HEK293 (cell line): ENCODE results near the gene SIAH2.

Source experiments
- CTCF ChIA-PET: fragments of 350-600 bp; formaldehyde crosslinking; extraction: SDS; loops from one replicate; lab custom pipeline; 2021; ENCODE audit warnings: antibody characterized with exemption; lab: Yijun Ruan, JAX
- POLR2A ChIA-PET: fragments of 300-600 bp; formaldehyde crosslinking; extraction: SDS; loops from one replicate; lab custom pipeline; 2020; ENCODE audit warnings: antibody characterized with exemption, inconsistent platforms; lab: Yijun Ruan, JAX
- H3K27ac ChIP-seq: fragments of 200-500 bp; sonication (Bioruptor generic); 2 replicates; pipeline ENCODE4 v1.5.1; 2014; ENCODE audit warnings: low read depth, low read length, control low read depth, inconsistent platforms; ENCODE audit errors: extremely low read depth
- H3K36me3 ChIP-seq, 2 experiments: fragments of 200-500 bp in 1 of 2; sonication (Bioruptor generic) in 1 of 2; 1 replicate in 1 of 2; 2 replicates in 1 of 2; pipeline ENCODE4 v1.5.1; 2014 to 2017; ENCODE audit warnings: inconsistent platforms in 2 of 2, low read length in 2 of 2; ENCODE audit not compliant: control insufficient read depth in 2 of 2, insufficient read depth in 1 of 2
- H3K4me1 ChIP-seq: fragments of 200-500 bp; sonication (Bioruptor generic); 2 replicates; pipeline ENCODE4 v1.5.1; 2014; ENCODE audit warnings: mild to moderate bottlenecking, low read length, inconsistent platforms; ENCODE audit not compliant: control insufficient read depth, insufficient read depth
- H3K4me3 ChIP-seq: 2 replicates; pipeline ENCODE4 v1.5.1; 2011; ENCODE audit warnings: low read depth, mild to moderate bottlenecking, control low read depth, low read length, moderate library complexity
- H3K9me3 ChIP-seq: fragments of 200-500 bp; sonication (Bioruptor generic); 2 replicates; pipeline ENCODE4 v1.5.1; 2014; ENCODE audit warnings: low read depth, low read length, inconsistent platforms; ENCODE audit not compliant: control insufficient read depth, insufficient read depth
- CTCF ChIP-seq: fragments of 450-650 bp; formaldehyde crosslinking; IDR thresholded peaks from 2 replicates; pipeline ENCODE4 v1.5.1; 2016; ENCODE audit warnings: missing biosample characterization, missing genetic modification characterization
- EGR2 ChIP-seq: fragments of 450-650 bp; formaldehyde crosslinking; IDR thresholded peaks from 2 replicates; pipeline ENCODE4 v1.5.1; 2016; ENCODE audit warnings: low read depth, missing biosample characterization, missing genetic modification characterization
- FEZF1 ChIP-seq: fragments of 450-650 bp; formaldehyde crosslinking; IDR thresholded peaks from 2 replicates; pipeline ENCODE4 v1.5.1; 2016; ENCODE audit warnings: missing biosample characterization, missing genetic modification characterization
- GLI2 ChIP-seq: fragments of 450-650 bp; formaldehyde crosslinking; IDR thresholded peaks from 2 replicates; pipeline ENCODE4; 2017; ENCODE audit warnings: missing biosample characterization, missing genetic modification characterization, low read depth, borderline replicate concordance
- KLF8 ChIP-seq: fragments of 450-650 bp; formaldehyde crosslinking; IDR thresholded peaks from 2 replicates; pipeline ENCODE4 v1.5.1; 2016; ENCODE audit warnings: missing biosample characterization, missing genetic modification characterization
- SALL2 ChIP-seq: fragments of 450-650 bp; formaldehyde crosslinking; IDR thresholded peaks from 2 replicates; pipeline ENCODE4 v1.5.0; 2017; ENCODE audit warnings: missing biosample characterization, mild to moderate bottlenecking, missing genetic modification characterization, borderline replicate concordance
- TCF7L2 ChIP-seq: IDR thresholded peaks from 2 replicates; pipeline ENCODE4 v1.6.1; 2011; ENCODE audit warnings: low read depth, mild to moderate bottlenecking, inconsistent platforms, low read length, moderate library complexity, borderline replicate concordance
- YY1 ChIP-seq: fragments of 450-650 bp; formaldehyde crosslinking; IDR thresholded peaks from 2 replicates; pipeline ENCODE4 v1.5.1; 2018; ENCODE audit warnings: missing biosample characterization, missing genetic modification characterization
- ZFP3 ChIP-seq: fragments of 450-650 bp; formaldehyde crosslinking; IDR thresholded peaks from 2 replicates; pipeline ENCODE4 v1.5.1; 2016; ENCODE audit warnings: low read depth, missing biosample characterization, missing genetic modification characterization
- ZNF10 ChIP-seq: fragments of 450-650 bp; formaldehyde crosslinking; IDR thresholded peaks from 2 replicates; pipeline ENCODE4 v1.5.1; 2017; ENCODE audit warnings: missing biosample characterization, missing genetic modification characterization
- ZNF280C ChIP-seq: fragments of 450-650 bp; formaldehyde crosslinking; IDR thresholded peaks from 2 replicates; pipeline ENCODE4 v1.5.1; 2016; ENCODE audit warnings: missing biosample characterization, missing genetic modification characterization
- ZNF423 ChIP-seq: fragments of 450-650 bp; formaldehyde crosslinking; IDR thresholded peaks from 2 replicates; pipeline ENCODE4 v1.5.1; 2016; ENCODE audit warnings: missing biosample characterization, missing genetic modification characterization
- ZNF426 ChIP-seq: fragments of 450-650 bp; formaldehyde crosslinking; IDR thresholded peaks from 2 replicates; pipeline ENCODE4 v1.5.1; 2017; ENCODE audit warnings: missing biosample characterization, missing genetic modification characterization, mild to moderate bottlenecking, inconsistent platforms, moderate library complexity
- ZNF544 ChIP-seq: fragments of 450-650 bp; formaldehyde crosslinking; IDR thresholded peaks from 2 replicates; pipeline ENCODE4 v1.5.0; 2017; ENCODE audit warnings: missing biosample characterization, missing genetic modification characterization
- ZNF555 ChIP-seq: fragments of 450-650 bp; formaldehyde crosslinking; conservative IDR thresholded peaks from 2 replicates; pipeline ENCODE4 v1.5.1; 2017; ENCODE audit warnings: missing biosample characterization, mild to moderate bottlenecking, missing genetic modification characterization, inconsistent platforms
- ZNF560 ChIP-seq: fragments of 450-650 bp; formaldehyde crosslinking; IDR thresholded peaks from 2 replicates; pipeline ENCODE4 v1.5.1; 2017; ENCODE audit warnings: missing biosample characterization, missing genetic modification characterization, borderline replicate concordance
- ZNF596 ChIP-seq: fragments of 450-650 bp; IDR thresholded peaks from 2 replicates; pipeline ENCODE4 v1.5.0; 2018; ENCODE audit warnings: missing biosample characterization, mild to moderate bottlenecking, missing genetic modification characterization, moderate library complexity
- ZNF670 ChIP-seq: fragments of 450-650 bp; formaldehyde crosslinking; IDR thresholded peaks from 2 replicates; pipeline ENCODE4 v1.5.1; 2016; ENCODE audit warnings: missing biosample characterization, missing genetic modification characterization, low read depth
- ZNF792 ChIP-seq: fragments of 450-650 bp; formaldehyde crosslinking; IDR thresholded peaks from 2 replicates; pipeline ENCODE4 v1.5.1; 2016; ENCODE audit warnings: missing biosample characterization, missing genetic modification characterization
- ZSCAN18 ChIP-seq: fragments of 450-650 bp; formaldehyde crosslinking; IDR thresholded peaks from 2 replicates; pipeline ENCODE4 v1.5.1; 2016; ENCODE audit warnings: missing biosample characterization, missing genetic modification characterization
- TF ChIP-seq, protein P1 (sequence below): fragments of 450-650 bp; formaldehyde crosslinking; IDR thresholded peaks from 2 replicates; pipeline ENCODE4; 2016; ENCODE audit warnings: missing biosample characterization, missing genetic modification characterization
- TF ChIP-seq, protein P2 (sequence below): fragments of 450-650 bp; formaldehyde crosslinking; IDR thresholded peaks from 2 replicates; pipeline ENCODE4 v1.5.1; 2016; ENCODE audit warnings: missing biosample characterization, missing genetic modification characterization

The SIAH2 gene

GRCh38 chr3:150773616-150774192 is 10.7 kb upstream of the SIAH2 start:
- Histone ChIP-seq H3K4me3 (no peak overlapping the region), H3K9me3 (no peaks in the 10 kb centered on the region), H3K4me1 (no peaks in the 10 kb centered on the region), H3K36me3 (no peaks in the 10 kb centered on the region), H3K27ac (no peak overlapping the region)
- no peak for TF ChIP-seq ZSCAN18 (tag by site-specific recombination)
- no peak for TF ChIP-seq ZNF560 (tag by site-specific recombination)
- no peak for TF ChIP-seq ZNF670 (tag by site-specific recombination)
- TF ChIP-seq ZNF423 (tag by site-specific recombination) = no peak
- no peak for TF ChIP-seq GLI2
- TF ChIP-seq ZNF555 (tag by site-specific recombination) = no peak
- TF ChIP-seq, protein P1, sequence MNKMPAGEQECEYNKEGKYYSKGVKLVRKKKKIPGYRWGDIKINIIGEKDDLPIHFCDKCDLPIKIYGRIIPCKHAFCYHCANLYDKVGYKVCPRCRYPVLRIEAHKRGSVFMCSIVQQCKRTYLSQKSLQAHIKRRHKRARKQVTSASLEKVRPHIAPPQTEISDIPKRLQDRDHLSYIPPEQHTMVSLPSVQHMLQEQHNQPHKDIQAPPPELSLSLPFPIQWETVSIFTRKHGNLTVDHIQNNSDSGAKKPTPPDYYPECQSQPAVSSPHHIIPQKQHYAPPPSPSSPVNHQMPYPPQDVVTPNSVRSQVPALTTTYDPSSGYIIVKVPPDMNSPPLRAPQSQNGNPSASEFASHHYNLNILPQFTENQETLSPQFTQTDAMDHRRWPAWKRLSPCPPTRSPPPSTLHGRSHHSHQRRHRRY (tag by site-specific recombination) = no peak
- no peak for TF ChIP-seq ZNF596
- no peak for TF ChIP-seq CTCF (tag by site-specific recombination)
- TF ChIP-seq ZNF544 (tag by site-specific recombination) = no peak
- TF ChIP-seq ZNF792 = no peak
- no peak for TF ChIP-seq EGR2 (tag by site-specific recombination)
- ChIA-PET CTCF (interaction anchor here (0.9 kb wide), 1 partner anchor 11 kb away, joined by 3 read pairs; the partner anchor contains the start of gene SIAH2), POLR2A (no interaction called here)

- H3K27ac ChIP-seq = no peak overlapping the region
- no peak overlapping the region for H3K4me3 ChIP-seq
- no peaks in the 10 kb centered on the region for H3K9me3 ChIP-seq
- no peaks in the 10 kb centered on the region for H3K36me3 ChIP-seq
- TF ChIP-seq ZFP3 = no peak
- TF ChIP-seq KLF8 (tag by site-specific recombination) = no peak
- no peak for TF ChIP-seq YY1 (tag by site-specific recombination)
- TF ChIP-seq ZNF10 (tag by site-specific recombination) = no peak
- CTCF ChIA-PET = no interaction called here
- no peaks in the 10 kb centered on the region for H3K4me1 ChIP-seq
- POLR2A ChIA-PET = interaction anchor here (0.7 to 0.8 kb wide), 2 partner anchors 8 to 68 kb away, joined by 6 read pairs; partner anchors contain the start of genes ERICH6 and SIAH2
These were observed 8.6 kb upstream of the SIAH2 start for GRCh38 chr3:150771600-150771999.

DNA sequence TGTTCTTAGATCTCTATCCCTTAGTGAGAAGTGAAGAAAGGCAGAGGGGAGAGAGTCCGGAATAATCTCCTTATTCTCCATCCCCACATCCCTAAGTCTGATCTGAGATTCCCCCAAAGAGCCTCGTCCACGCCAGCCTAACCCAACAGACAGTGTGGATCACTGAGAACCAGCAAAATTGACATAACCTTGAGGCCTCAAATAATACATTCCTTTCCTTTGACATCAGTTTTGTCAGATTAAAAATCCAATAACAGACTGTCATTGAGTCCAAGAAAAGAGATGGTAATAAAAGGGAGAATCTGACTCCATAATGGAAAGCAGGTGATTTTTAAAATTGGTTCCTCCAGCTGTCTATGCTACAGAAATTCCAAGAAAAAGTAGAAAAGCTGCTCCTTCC is 7.7 kb upstream of the SIAH2 start:
- Histone ChIP-seq H3K36me3 (no peaks in the 10 kb centered on the region), H3K4me1 (no peaks in the 10 kb centered on the region; the same call in 1 of the 2 replicates), H3K4me3 (no peak overlapping the region), H3K27ac (no peak overlapping the region), H3K9me3 (no peaks in the 10 kb centered on the region)
- ChIA-PET POLR2A (interaction anchor here (0.8 kb wide), 1 partner anchor 67 kb away, joined by 6 read pairs; the partner anchor contains the start of gene ERICH6), CTCF (no interaction called here)
- TF ChIP-seq SALL2 (tag by site-specific recombination) = no peak
- no peak for TF ChIP-seq TCF7L2
- no peak for TF ChIP-seq ZNF280C (tag by site-specific recombination)
- TF ChIP-seq FEZF1 (tag by site-specific recombination) = no peak
- TF ChIP-seq, protein P2, sequence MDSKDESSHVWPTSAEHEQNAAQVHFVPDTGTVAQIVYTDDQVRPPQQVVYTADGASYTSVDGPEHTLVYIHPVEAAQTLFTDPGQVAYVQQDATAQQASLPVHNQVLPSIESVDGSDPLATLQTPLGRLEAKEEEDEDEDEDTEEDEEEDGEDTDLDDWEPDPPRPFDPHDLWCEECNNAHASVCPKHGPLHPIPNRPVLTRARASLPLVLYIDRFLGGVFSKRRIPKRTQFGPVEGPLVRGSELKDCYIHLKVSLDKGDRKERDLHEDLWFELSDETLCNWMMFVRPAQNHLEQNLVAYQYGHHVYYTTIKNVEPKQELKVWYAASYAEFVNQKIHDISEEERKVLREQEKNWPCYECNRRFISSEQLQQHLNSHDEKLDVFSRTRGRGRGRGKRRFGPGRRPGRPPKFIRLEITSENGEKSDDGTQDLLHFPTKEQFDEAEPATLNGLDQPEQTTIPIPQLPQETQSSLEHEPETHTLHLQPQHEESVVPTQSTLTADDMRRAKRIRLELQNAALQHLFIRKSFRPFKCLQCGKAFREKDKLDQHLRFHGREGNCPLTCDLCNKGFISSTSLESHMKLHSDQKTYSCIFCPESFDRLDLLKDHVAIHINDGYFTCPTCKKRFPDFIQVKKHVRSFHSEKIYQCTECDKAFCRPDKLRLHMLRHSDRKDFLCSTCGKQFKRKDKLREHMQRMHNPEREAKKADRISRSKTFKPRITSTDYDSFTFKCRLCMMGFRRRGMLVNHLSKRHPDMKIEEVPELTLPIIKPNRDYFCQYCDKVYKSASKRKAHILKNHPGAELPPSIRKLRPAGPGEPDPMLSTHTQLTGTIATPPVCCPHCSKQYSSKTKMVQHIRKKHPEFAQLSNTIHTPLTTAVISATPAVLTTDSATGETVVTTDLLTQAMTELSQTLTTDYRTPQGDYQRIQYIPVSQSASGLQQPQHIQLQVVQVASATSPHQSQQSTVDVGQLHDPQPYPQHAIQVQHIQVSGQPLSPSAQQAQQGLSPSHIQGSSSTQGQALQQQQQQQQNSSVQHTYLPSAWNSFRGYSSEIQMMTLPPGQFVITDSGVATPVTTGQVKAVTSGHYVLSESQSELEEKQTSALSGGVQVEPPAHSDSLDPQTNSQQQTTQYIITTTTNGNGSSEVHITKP = no peak
- no peak for TF ChIP-seq ZNF426 (tag by site-specific recombination)
- no peak for TF ChIP-seq ZNF596
